Amygdala (tissue), 56 donors: Measurements from ENCODE around the gene C9orf72.
A peak's percentile ranks its signal among the peaks of the same experiment; 100 is the strongest.

Experiments
- DNase-seq, 56 donors: peaks; one replicate each; lab custom pipeline; 2025; lab: John Stamatoyannopoulos, UW

C9orf72 gene

GRCh38 chr9:27582794-27583193, 9.5 kb upstream of the C9orf72 start:
- no peak for DNase-seq

GRCh38 chr9:27581826-27582225, 8.5 kb upstream of the C9orf72 start:
- no peak for DNase-seq

- DNase-seq: peak; percentile 55 to 98 (median 94)
Measured at GRCh38 chr9:27573634-27574590, 631 bp upstream of the C9orf72 start.

- DNase-seq: peak in 22 of 56 donors; percentile 13 to 80 (median 52)
Measured at GRCh38 chr9:27572566-27572917, 739 bp downstream of the C9orf72 start.

GRCh38 chr9:27572061-27572460, 1.2 kb downstream of the C9orf72 start:
- DNase-seq: peak in 1 of 56 donors; percentile 22

- no peak for DNase-seq
Measured at GRCh38 chr9:27571011-27571410, 2.3 kb downstream of the C9orf72 start.

GRCh38 chr9:27569406-27569805, 3.9 kb downstream of the C9orf72 start:
- DNase-seq: no peak

- DNase-seq: no peak
Measured at GRCh38 chr9:27566118-27566517, 7.2 kb downstream of the C9orf72 start.

- DNase-seq: no peak
Measured at GRCh38 chr9:27565696-27566095, 7.6 kb downstream of the C9orf72 start.

GRCh38 chr9:27564670-27565069, 8.6 kb downstream of the C9orf72 start:
- DNase-seq: no peak

- no peak for DNase-seq
Measured at GRCh38 chr9:27563738-27564430, 9.4 kb downstream of the C9orf72 start.

GRCh38 chr9:27561685-27562084, 11.6 kb downstream of the C9orf72 start:
- DNase-seq: no peak

GRCh38 chr9:27560457-27560856, 12.8 kb downstream of the C9orf72 start:
- DNase-seq: no peak

GRCh38 chr9:27558307-27558706, 15.0 kb downstream of the C9orf72 start:
- DNase-seq: no peak

GRCh38 chr9:27556470-27556869, 16.8 kb downstream of the C9orf72 start:
- DNase-seq: no peak

GRCh38 chr9:27554712-27555111, 18.6 kb downstream of the C9orf72 start:
- DNase-seq: no peak

GRCh38 chr9:27549196-27549755, 24.0 kb downstream of the C9orf72 start:
- no peak for DNase-seq

- peak in 2 of 56 donors; percentile 11 to 66 for DNase-seq
Measured at GRCh38 chr9:27548055-27548741, 25.1 kb downstream of the C9orf72 start.

GRCh38 chr9:27545471-27545870, 27.8 kb downstream of the C9orf72 start:
- no peak for DNase-seq

- DNase-seq: no peak
Measured at GRCh38 chr9:27542508-27542907, 30.8 kb downstream of the C9orf72 start.

GRCh38 chr9:27541740-27542139, 31.5 kb downstream of the C9orf72 start:
- no peak for DNase-seq
